Effector CD8-positive, alpha-beta T cell (primary cell): Measurements from ENCODE around the gene ZDHHC8.

Experiments
- DNase-seq: peaks from one replicate; lab custom pipeline; 2025; lab: John Stamatoyannopoulos, UW

ZDHHC8 gene

GRCh38 chr22:20114506-20115475 is 16.8 kb upstream of the ZDHHC8 start:
- no peak for DNase-seq

- DNase-seq = no peak
These were observed 15.8 kb upstream of the ZDHHC8 start, which contains the start of gene RANBP1 for GRCh38 chr22:20115691-20116375. RANBP1 (plus strand) TSS chr22:20116104; CDS start chr22:20116185, 81 bp downstream.

GRCh38 chr22:20116376-20116950 is 15.1 kb upstream of the ZDHHC8 start:
- DNase-seq = no peak

- peak; percentile 90 for DNase-seq
These were observed 14.5 kb upstream of the ZDHHC8 start, which contains the start of gene TRMT2A for GRCh38 chr22:20116951-20117632. TRMT2A (minus strand) TSS chr22:20117226; CDS start chr22:20116906, 320 bp downstream.

- peak; percentile 15 for DNase-seq
These were observed 13.8 kb upstream of the ZDHHC8 start for GRCh38 chr22:20117633-20118299.

GRCh38 chr22:20118300-20119020 is 13.1 kb upstream of the ZDHHC8 start:
- no peak for DNase-seq

- DNase-seq = no peak
These were observed 9.7 kb upstream of the ZDHHC8 start for GRCh38 chr22:20121856-20122415.

GRCh38 chr22:20123366-20124082 is 8.1 kb upstream of the ZDHHC8 start:
- no peak for DNase-seq

GRCh38 chr22:20124083-20124787 is 7.4 kb upstream of the ZDHHC8 start:
- DNase-seq = no peak

GRCh38 chr22:20125201-20126174 is 6.1 kb upstream of the ZDHHC8 start:
- DNase-seq = no peak

- no peak for DNase-seq
These were observed 5.1 kb upstream of the ZDHHC8 start for GRCh38 chr22:20126284-20127029.

- no peak for DNase-seq
These were observed 4.2 kb upstream of the ZDHHC8 start for GRCh38 chr22:20127318-20127868.

- no peak for DNase-seq
These were observed 3.6 kb upstream of the ZDHHC8 start for GRCh38 chr22:20127869-20128618.

- DNase-seq = no peak
These were observed 3.0 kb upstream of the ZDHHC8 start for GRCh38 chr22:20128619-20128901.

GRCh38 chr22:20128902-20129746 is 2.5 kb upstream of the ZDHHC8 start:
- peak; percentile 30 for DNase-seq
